HG02852 (cell line): ENCODE data around the gene ELOVL6.

Experiments used
- ATAC-seq: cut with Tn5 transposase; IDR thresholded peaks from one replicate; pipeline ENCODE4 v1.9.1; 2021; ENCODE audit warnings: mild to moderate bottlenecking, moderate library complexity; ENCODE audit not compliant: unreplicated experiment

ELOVL6 gene

GRCh38 chr4:110129544-110129943 lies 68.9 kb downstream of the ELOVL6 start:
- ATAC-seq, result no peak

DNA sequence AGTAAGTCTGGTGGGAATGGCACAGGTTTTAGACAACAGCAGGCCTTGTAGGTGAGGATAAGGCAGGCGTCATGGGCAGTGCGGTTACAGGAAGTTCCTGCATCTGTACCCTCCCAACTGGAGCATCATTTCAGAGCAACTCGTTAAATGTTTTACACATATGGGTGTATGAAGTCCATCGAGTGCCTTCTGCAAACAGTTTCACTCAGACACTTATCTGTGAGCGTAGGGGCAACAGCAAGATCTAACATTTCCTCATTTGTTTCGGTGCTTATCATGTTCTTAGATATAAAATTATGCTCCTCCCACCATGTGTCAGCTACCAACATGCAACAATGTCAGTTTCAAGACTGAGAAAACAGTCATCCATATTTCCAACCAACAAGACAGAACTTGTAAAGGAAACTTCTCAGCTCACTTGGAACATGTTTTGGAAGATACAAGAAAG lies 69.9 kb downstream of the ELOVL6 start:
- no peak for ATAC-seq

DNA sequence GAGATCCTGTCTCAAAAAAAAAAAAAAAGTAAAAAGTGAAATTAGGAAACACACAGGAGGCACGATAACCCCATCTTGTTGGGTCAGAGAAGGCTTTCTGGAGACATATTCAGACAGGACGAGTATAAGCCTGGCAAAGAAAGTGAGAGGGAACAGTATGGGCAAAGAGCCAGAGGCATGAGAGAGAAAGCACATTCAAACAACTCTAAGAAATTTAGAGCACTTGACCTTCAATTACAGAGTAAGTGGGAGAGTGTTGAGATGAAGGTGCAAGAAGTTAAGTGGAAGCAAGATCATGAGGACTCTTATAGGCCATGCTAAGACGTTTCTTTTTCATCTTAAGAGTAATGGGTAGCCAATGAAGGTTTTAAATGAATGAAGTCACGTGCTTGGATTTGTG lies 70.4 kb downstream of the ELOVL6 start:
- no peak for ATAC-seq

DNA sequence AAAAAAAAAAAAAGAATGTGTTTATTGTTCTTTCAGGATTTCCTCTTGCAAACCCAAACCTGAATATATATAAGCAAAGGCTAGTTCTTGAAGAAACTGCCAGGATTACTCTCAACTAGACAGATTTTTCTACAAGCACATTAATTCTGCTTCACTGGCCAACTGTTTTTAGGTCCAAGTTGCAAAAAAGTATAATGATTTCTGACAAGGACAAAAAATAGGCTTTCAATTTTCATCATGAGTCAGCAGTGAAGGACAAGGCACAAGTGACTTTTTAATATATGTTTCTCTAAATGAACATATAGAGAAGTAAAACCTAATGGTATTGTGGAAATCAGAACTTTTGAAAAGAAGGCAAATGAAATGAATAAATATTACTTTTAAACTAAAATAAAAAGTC lies 73.7 kb downstream of the ELOVL6 start:
- peak; percentile 81 for ATAC-seq

GRCh38 chr4:110122201-110122600 lies 76.2 kb downstream of the ELOVL6 start:
- no peak for ATAC-seq

- no peak for ATAC-seq
These were observed 77.9 kb downstream of the ELOVL6 start for GRCh38 chr4:110120506-110120905.

GRCh38 chr4:110119880-110120279 lies 78.5 kb downstream of the ELOVL6 start:
- ATAC-seq, result no peak

DNA sequence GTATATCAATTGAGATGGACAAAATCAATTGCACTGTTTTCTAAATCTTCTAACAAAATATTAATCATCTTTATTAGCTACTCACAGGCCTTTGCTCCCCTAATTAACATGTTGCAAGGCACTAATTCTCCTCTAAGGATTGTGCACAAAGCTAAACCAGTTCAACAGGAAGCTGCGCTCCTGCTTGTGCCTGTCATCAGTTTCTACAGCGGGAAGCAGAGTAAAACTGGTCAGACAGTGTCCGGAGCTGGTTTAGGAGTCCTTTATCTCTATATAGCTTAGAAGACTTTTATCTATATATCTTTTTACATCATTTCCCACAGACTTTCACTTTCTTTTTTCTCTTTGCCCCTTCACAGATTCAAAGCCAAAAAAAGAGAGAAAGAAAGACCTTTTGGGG lies 79.1 kb downstream of the ELOVL6 start:
- no peak for ATAC-seq

GRCh38 chr4:110112056-110112455 lies 86.4 kb downstream of the ELOVL6 start:
- no peak for ATAC-seq

GRCh38 chr4:110109455-110109854 lies 89.0 kb downstream of the ELOVL6 start:
- ATAC-seq, result no peak

GRCh38 chr4:110108960-110109359 lies 89.5 kb downstream of the ELOVL6 start:
- ATAC-seq, result no peak

DNA sequence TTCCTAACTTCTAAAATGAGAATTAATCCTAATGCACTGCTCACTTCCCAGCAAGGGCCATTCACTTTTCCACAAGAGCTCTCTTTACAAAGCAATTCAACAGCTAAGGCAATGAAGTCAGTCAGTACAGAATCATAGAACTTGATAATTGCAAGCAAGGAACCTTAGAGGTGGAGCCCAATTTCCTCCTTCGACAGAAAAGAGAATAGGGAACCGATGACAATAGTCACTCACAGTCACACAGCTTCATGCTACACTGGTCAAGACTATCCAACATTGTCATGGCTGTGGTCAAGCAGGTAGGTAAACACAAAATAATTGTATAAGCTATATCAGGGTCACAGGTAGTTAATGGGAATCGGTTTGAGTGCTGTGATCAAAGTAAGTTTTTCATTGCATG lies 90.0 kb downstream of the ELOVL6 start:
- ATAC-seq, result peak; percentile 92

- no peak for ATAC-seq
These were observed 90.5 kb downstream of the ELOVL6 start for GRCh38 chr4:110107866-110108265.

DNA sequence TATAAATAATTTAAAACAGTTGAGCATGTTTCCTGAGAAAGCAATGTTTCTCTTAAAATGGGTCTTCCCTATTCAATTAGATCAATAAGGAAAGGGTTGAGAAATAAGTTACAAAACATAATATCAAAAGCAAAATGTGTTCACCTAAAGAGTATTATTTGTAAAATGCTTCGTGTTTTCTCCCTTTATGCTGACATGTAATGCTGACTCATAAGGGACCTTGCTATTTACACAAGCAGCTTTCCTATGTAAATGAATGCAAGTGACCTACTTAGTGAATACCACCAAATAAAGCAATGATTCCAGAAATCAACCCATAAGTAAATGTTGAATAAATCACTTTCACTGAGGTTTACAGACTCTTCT lies 91.5 kb downstream of the ELOVL6 start:
- peak; percentile 79 for ATAC-seq

DNA sequence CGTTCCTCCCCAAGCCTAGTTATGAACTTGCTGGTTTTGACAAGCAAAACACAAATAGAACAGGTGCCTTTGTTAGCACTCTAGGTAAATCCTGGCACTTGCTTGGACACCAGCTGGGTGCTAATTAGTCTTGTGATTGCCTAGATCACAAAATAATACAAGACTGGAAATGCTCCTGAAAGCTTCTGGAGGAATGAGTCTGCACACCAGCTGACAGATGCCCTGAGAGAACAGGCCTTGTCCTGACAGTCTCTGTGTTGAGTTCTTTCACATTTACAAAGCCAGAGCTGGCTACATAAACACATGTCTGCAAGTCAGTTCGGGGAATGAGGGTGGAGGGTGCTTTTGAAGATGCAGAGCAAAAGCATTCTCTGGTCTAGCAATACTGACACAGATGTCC lies 93.8 kb downstream of the ELOVL6 start:
- ATAC-seq, result no peak

GRCh38 chr4:110099638-110100037 lies 98.8 kb downstream of the ELOVL6 start:
- no peak for ATAC-seq

DNA sequence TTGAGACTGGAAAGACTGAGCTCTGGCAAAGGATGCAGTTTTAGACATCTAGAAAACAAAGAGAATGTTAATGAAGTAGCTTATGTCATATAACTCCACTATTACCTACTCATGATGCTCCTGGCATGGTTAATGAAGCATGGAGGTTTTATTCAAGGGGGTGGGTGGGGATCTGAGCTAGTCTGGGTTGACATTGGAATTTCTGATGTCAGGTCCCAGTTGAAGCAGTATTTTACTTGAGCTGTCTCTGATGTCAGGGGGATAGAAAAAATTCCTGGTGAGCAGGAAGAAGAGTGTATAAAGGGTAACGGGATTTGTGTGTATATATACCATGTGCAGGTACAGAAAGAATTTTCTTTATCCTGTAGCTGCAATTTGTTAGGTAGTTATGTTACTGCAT lies 102.0 kb downstream of the ELOVL6 start:
- ATAC-seq, result no peak

GRCh38 chr4:110092646-110093045 lies 105.8 kb downstream of the ELOVL6 start:
- no peak for ATAC-seq

DNA sequence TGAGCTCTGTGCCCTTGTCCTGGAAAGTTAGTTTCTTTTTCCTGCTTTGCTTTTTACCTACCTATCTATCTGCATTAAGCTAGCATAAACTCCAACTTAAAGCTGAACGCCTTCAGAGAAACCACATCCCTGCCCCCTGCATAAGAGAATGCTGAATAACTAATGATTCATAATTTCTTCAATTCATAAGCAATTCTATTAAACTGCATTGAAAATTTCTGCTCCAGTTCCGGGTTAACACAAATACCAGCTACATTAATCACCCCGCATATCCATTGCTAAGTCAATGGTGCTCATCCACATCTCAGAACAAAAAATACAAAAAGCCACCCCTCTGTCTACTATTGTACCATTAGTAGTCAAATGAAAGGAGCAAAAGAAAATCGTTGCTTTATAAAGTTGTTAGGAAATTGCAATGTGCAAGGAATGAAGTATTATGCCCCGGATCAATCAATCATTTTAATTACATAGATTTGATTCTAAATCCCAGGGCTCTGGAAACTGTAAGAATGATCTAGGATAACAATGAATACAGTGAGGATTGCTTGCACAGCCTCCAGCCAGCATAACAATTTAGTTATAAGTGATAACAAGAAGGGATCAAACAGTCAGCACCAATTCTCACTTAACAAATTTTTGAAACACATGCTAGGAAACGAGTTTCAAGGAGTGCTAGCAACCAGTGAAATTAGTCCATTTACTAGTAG lies 106.8 kb downstream of the ELOVL6 start:
- ATAC-seq, result no peak

DNA sequence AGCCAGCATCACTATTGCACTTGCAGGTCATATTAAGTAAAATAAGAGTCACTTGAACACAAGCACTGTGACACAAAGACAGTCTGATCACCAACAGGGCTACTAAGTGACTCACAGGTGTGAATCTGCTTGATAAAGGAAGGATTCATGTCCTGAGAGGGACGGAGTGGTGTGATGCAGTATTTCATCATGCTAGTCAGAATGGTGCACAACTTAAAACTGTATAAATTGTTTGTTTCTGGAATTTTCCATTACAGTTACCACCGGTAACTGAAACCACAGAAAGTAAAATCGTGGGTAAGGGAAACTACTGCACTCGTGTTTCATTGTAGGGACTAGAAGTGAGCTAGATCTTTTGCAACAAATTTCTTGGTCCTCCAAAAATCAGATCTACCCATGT lies 109.7 kb downstream of the ELOVL6 start:
- ATAC-seq, result peak; percentile 85

DNA sequence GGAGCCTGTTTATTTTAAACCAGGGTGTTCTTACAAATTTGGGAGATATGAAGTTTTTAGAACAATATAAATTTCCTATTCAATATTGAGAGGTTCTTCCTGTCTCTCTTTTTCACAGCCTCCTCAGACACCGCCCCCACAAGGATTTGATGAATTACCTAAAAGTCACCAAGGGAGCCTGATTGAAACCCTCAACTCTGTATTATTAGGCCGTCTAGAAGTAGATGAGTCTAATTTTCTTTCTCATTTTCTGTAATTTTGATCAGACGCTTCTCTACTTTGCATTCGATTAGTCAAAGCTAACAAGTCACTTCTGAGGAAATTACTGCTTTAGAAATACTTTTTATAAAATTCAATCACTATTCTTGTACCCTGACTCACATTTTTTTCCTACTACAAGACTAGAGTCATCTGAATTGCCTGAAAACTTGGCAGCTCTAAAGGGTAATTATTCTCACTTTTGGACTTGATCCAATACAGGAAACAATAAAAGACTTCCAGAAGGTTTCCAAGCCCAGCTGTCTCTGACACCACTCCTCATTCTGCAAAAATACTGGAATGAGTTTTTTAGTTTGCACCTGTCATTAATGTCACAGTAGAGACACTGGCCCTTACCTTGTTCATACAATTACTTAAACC lies 111.2 kb downstream of the ELOVL6 start:
- no peak for ATAC-seq

GRCh38 chr4:110085131-110085530 lies 113.3 kb downstream of the ELOVL6 start:
- ATAC-seq, result no peak

GRCh38 chr4:110084154-110084553 lies 114.3 kb downstream of the ELOVL6 start:
- no peak for ATAC-seq
